Measurements from ENCODE around the gene OXSR1. TPM values are rescaled to one million over a fixed set of nuclear protein-coding genes. Genes with fewer than 3 reads are reported as not detected.
"Not testable (repeated sequence)": the region's sequence is repeated elsewhere in the genome, so short reads cannot be mapped to it uniquely, and the experiment has no call there.

The OXSR1 gene
- total RNA-seq, 1 experiment from 2014 or later = 35.1 TPM

DNA sequence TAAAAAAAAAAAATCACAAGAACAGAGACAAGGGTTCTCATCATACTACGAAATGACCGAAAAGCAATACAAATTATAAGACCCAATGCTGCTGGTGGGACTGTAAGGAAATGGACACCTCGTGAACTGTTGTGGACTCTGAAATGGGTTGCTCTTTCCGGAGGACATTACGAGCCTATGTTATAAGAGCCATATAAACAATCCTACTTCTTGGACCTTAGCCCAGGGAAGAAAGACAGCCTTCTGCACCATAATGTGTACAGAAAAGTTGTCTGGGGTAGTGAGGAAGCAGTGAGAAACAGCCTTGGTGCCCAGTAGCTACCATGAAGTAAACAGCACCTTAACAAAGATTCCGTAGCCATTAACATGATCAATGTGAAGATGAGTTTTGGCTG, 119.4 kb downstream of the OXSR1 start:
- no peak overlapping the region for H3K27ac ChIP-seq (ENCODE audit: low read depth, low read length)
- POLR2A ChIA-PET = no interaction called here
- H3K4me3 ChIP-seq (replicated peaks in 1 of 2; ENCODE audit: low read depth in 1 of 2, low read length in 2 of 2) = no peak overlapping the region
- TF ChIP-seq YY1 (IDR thresholded peaks at IDR 0.05; ENCODE audit: extremely low read depth, insufficient replicate concordance, low read depth, low read length) = no peak
- no peak for TF ChIP-seq ZNF274 (IDR thresholded peaks at IDR 0.05; ENCODE audit: low read depth, low read length)
- TF ChIP-seq POLR2A (IDR thresholded peaks at IDR 0.05; ENCODE audit: borderline replicate concordance, extremely low read depth, insufficient read depth, insufficient read length) = no peak
- TF ChIP-seq ZFX (IDR thresholded peaks at IDR 0.05) = no peak
- no peak for TF ChIP-seq EGR1 (IDR thresholded peaks at IDR 0.05; ENCODE audit: low read depth)
- no peak for TF ChIP-seq TCF7L2 (IDR thresholded peaks at IDR 0.05; ENCODE audit: borderline replicate concordance, extremely low read depth, insufficient read depth, insufficient read length)
- TF ChIP-seq RAD21 (IDR thresholded peaks at IDR 0.05; ENCODE audit: low read depth) = no peak
- no peak for TF ChIP-seq ELF1 (IDR thresholded peaks at IDR 0.05; ENCODE audit: borderline replicate concordance, low read depth)
- no peak for TF ChIP-seq EZH2phosphoT487 (IDR thresholded peaks at IDR 0.05; ENCODE audit: borderline replicate concordance)
- no peak overlapping the region for H3K9ac ChIP-seq (ENCODE audit: low read length)
- RAD21 ChIA-PET (ENCODE audit: low non-redundant PET in 1 of 2, low total read pairs in 2 of 2, uncharacterized antibody in 2 of 2, unreplicated experiment in 2 of 2) = no interaction called here
- H3K9me2 ChIP-seq (ENCODE audit: insufficient read depth) = no peaks in the 10 kb centered on the region
- no peaks in the 10 kb centered on the region for H3K36me3 ChIP-seq (ENCODE audit: control insufficient read depth in 1 of 2, insufficient read depth in 2 of 2, low read length in 2 of 2)
- intact Hi-C loops (cut with micrococcal nuclease) = no loop called here
- H3K27me3 ChIP-seq (ENCODE audit: insufficient read depth, low read length) = no peaks in the 10 kb centered on the region
- H3K4me2 ChIP-seq (ENCODE audit: low read length) = no peak overlapping the region
- BruUV-seq (replicated peaks) = no TSS peak
- H3K79me2 ChIP-seq (ENCODE audit: insufficient read depth, low read length) = no peaks in the 10 kb centered on the region
- CTCF ChIA-PET = interaction anchor here (1.4 kb wide), 1 partner anchor 14 kb away, joined by 4 read pairs; no protein-coding TSS in a partner anchor
- H4K20me1 ChIP-seq (ENCODE audit: insufficient read depth) = no peaks in the 10 kb centered on the region
- ATAC-seq = no peak
- no peaks in the 10 kb centered on the region for H3K9me3 ChIP-seq (ENCODE audit: control insufficient read depth in 1 of 2, insufficient read depth in 1 of 2, low read depth in 1 of 2, low read length in 2 of 2)
- DNase-seq (ENCODE audit: low read depth, low spot score) = no peak
- no peaks in the 10 kb centered on the region for H3K4me1 ChIP-seq (ENCODE audit: control insufficient read depth in 1 of 2, insufficient read depth in 2 of 2, low read length in 2 of 2)
- no peak overlapping the region for H2AFZ ChIP-seq (ENCODE audit: low read depth, low read length, poor library complexity, severe bottlenecking)

DNA sequence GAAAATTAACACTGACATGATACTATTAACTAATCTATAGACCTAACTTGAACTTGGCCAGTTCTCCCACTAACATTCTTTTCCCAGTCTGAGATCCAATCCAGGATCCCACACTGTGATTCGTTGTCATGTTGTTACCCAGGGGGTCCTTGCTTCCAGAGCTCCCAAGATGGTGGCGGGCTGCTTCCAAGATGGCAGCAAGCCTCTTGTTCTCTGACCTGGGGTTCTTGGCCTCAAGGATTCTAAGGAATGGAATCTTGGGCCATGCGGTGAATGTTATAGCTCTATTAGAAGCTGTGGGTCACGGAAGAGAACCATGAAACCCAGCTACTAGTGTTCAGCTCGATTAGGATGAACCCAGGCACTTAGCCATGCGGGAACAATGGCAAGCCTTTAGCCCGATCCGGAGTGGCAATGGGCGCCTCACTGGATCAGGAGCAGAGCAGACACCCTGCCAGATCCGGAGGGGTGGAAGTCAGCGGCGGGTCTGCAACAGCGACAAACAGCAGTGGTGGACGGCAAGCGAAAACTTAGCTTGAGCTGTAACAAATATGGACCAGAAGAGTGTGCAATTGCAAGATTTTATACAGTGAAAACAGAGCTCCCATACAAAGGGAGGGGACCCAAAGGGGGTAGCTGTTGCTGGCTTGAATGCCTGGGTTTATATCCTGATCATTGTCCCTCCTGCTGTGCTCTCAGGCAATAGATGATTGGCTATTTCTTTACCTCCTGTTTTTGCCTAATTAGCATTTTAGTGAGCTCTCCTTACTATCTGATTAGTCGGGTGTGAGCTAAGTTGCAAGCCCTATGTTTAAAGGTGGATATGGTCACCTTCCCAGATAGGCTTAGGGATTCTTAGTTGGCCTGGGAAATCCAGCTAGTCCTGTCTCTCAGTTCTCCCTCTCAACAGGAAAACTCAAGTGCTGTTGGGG, 124.2 kb downstream of the OXSR1 start:
- H3K4me2 ChIP-seq (ENCODE audit: low read length); H3K4me1 ChIP-seq (ENCODE audit: control insufficient read depth in 1 of 2, insufficient read depth in 2 of 2, low read length in 2 of 2); DNase-seq (ENCODE audit: low read depth, low spot score); RAD21 ChIA-PET (ENCODE audit: low non-redundant PET in 1 of 2, low total read pairs in 2 of 2, uncharacterized antibody in 2 of 2, unreplicated experiment in 2 of 2); ATAC-seq; H3K9ac ChIP-seq (ENCODE audit: low read length); H3K27ac ChIP-seq (ENCODE audit: low read depth, low read length); H3K4me3 ChIP-seq (replicated peaks in 1 of 2; ENCODE audit: low read depth in 1 of 2, low read length in 2 of 2); intact Hi-C loops (cut with micrococcal nuclease); POLR2A ChIA-PET; H2AFZ ChIP-seq (ENCODE audit: low read depth, low read length, poor library complexity, severe bottlenecking); H3K79me2 ChIP-seq (ENCODE audit: insufficient read depth, low read length); H3K9me2 ChIP-seq (ENCODE audit: insufficient read depth); BruUV-seq (replicated peaks); H3K9me3 ChIP-seq (ENCODE audit: control insufficient read depth in 1 of 2, insufficient read depth in 1 of 2, low read depth in 1 of 2, low read length in 2 of 2); H4K20me1 ChIP-seq (ENCODE audit: insufficient read depth); H3K36me3 ChIP-seq (ENCODE audit: control insufficient read depth in 1 of 2, insufficient read depth in 2 of 2, low read length in 2 of 2); H3K27me3 ChIP-seq (ENCODE audit: insufficient read depth, low read length): not testable (repeated sequence)
- CTCF ChIA-PET = interaction anchor here (2.9 kb wide), 1 partner anchor 9 kb away, joined by 11 read pairs; no protein-coding TSS in a partner anchor

DNA sequence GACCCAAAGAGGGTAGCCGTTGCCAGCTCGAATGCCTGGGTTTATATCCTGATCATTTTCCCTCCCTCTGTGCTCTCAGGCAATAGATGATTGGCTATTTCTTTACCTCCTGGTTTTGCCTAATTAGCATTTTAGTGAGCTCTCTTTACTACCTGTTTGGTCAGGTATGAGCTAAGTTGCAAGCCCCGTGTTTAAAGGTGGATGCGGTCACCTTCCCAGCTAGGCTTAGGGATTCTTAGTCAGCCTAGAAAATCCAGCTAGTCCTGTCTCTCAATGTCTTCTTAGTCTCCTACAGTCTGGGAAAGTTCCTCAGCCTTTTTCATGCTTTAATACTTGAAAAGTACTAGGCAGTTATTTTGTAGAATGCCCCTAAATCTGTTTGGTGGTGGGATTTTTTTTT, 131.7 kb downstream of the OXSR1 start:
- CTCF ChIA-PET = interaction anchor here (2.2 kb wide), 1 partner anchor 8 kb away, joined by 11 read pairs; no protein-coding TSS in a partner anchor
- DNase-seq (ENCODE audit: low read depth, low spot score); H3K36me3 ChIP-seq (ENCODE audit: control insufficient read depth in 1 of 2, insufficient read depth in 2 of 2, low read length in 2 of 2); RAD21 ChIA-PET (ENCODE audit: low non-redundant PET in 1 of 2, low total read pairs in 2 of 2, uncharacterized antibody in 2 of 2, unreplicated experiment in 2 of 2); H2AFZ ChIP-seq (ENCODE audit: low read depth, low read length, poor library complexity, severe bottlenecking); H3K27ac ChIP-seq (ENCODE audit: low read depth, low read length); BruUV-seq (replicated peaks); H3K27me3 ChIP-seq (ENCODE audit: insufficient read depth, low read length); H3K4me3 ChIP-seq (replicated peaks in 1 of 2; ENCODE audit: low read depth in 1 of 2, low read length in 2 of 2); H3K9ac ChIP-seq (ENCODE audit: low read length); H3K4me2 ChIP-seq (ENCODE audit: low read length); ATAC-seq; H3K9me3 ChIP-seq (ENCODE audit: control insufficient read depth in 1 of 2, insufficient read depth in 1 of 2, low read depth in 1 of 2, low read length in 2 of 2); H3K79me2 ChIP-seq (ENCODE audit: insufficient read depth, low read length); H3K9me2 ChIP-seq (ENCODE audit: insufficient read depth); H4K20me1 ChIP-seq (ENCODE audit: insufficient read depth); intact Hi-C loops (cut with micrococcal nuclease); H3K4me1 ChIP-seq (ENCODE audit: control insufficient read depth in 1 of 2, insufficient read depth in 2 of 2, low read length in 2 of 2); POLR2A ChIA-PET: not testable (repeated sequence)

Measured in HCT116 (cell line).